Hepatocyte (in vitro differentiated cells): ENCODE results near the gene TSPAN16.

Experiments used
- CTCF ChIP-seq: fragments of 200-600 bp; sonication (generic); IDR thresholded peaks from 2 replicates; pipeline ENCODE4 v1.5.1; 2016; ENCODE audit warnings: antibody characterized with exemption, mild to moderate bottlenecking; ENCODE audit not compliant: poor library complexity
- EZH2phosphoT487 ChIP-seq: fragments of 200-600 bp; sonication (generic); IDR thresholded peaks from one replicate; pipeline ENCODE4 v1.6.1; 2018; ENCODE audit warnings: antibody characterized with exemption, mild to moderate bottlenecking, low read depth, moderate library complexity; ENCODE audit not compliant: unreplicated experiment, severe bottlenecking

GRCh38 chr19:11361771-11362731 lies 66.1 kb downstream of the TSPAN16 start:
- TF ChIP-seq CTCF (no peak), EZH2phosphoT487 (no peak)
